GM23248 (cell line): ENCODE data around the gene LRP1-AS.

ENCODE experiments used
- EZH2 ChIP-seq: fragments of 200-600 bp; sonication (generic); IDR thresholded peaks from 2 replicates; pipeline ENCODE4 v1.6.1; 2018; ENCODE audit warnings: antibody characterized with exemption, mild to moderate bottlenecking; ENCODE audit not compliant: insufficient read depth, poor library complexity, severe bottlenecking
- EZH2phosphoT487 ChIP-seq: fragments of 200-600 bp; sonication (generic); IDR thresholded peaks from 2 replicates; pipeline ENCODE4 v1.6.1; 2018; ENCODE audit warnings: antibody characterized with exemption, moderate library complexity, mild to moderate bottlenecking, low read depth; ENCODE audit not compliant: insufficient read depth

DNA sequence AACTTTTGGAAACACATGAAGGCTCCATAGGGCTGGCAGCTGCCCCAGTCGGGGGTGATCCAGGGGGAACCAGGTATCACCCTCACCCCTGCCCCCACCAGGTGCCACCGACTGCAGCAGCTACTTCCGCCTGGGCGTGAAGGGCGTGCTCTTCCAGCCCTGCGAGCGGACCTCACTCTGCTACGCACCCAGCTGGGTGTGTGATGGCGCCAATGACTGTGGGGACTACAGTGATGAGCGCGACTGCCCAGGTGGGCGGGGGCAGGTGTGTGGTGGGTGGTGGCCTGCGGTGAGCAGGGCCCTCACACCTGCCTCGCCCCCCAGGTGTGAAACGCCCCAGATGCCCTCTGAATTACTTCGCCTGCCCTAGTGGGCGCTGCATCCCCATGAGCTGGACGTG, 46.8 kb upstream of the LRP1-AS start:
- no peak for TF ChIP-seq EZH2
- no peak for TF ChIP-seq EZH2phosphoT487
